Measurements from ENCODE around the gene ARL4D.

DNA sequence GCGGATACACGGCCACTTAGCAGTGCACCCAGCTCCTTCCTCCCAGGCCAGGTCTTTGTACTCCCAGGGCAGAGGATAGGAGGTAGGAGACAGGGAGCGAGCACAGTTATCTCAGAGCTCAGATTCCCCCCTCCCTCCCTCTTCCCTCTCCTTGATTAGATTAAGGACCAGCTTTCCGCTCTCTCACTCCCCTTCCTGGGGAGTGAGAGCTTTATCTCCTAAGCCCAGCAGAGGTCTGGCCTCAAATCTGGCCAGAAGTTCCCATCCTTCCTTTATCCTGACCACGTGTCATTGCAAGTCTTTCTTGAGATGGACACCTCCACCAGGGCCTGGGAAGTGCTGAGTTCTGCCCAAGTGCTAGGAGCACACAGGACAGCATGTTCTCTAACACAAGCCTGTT is 5.1 kb downstream of the ARL4D start:
- TF ChIP-seq CTCF (IDR thresholded peaks at IDR 0.05) (no peak), POLR2A (IDR thresholded peaks at IDR 0.05) (no peak)
